GM12878 (cell line): ENCODE data around the gene CD164L2. TPM values are rescaled to one million over a fixed set of nuclear protein-coding genes. Genes with fewer than 3 reads are reported as not detected.

Source experiments
- ATAC-seq: fragments of 200-7000 bp; cut with Tn5 transposase; 3 replicates; pipeline ENCODE4 v1.9.1; 2020; ENCODE audit warnings: mild to moderate bottlenecking, moderate library complexity
- BruUV-seq: library from RNA; stranded (reverse); fragments of 400-500 nt; replicated peaks from 2 replicates; lab custom pipeline; 2021; lab: Mats Ljungman, UMichigan
- CTCF ChIA-PET: fragments of 300-600 bp; sonication (Branson Sonifier 250); formaldehyde crosslinking; extraction: SDS; loops from one replicate; lab custom pipeline; 2021; ENCODE audit warnings: inconsistent platforms; lab: Yijun Ruan, JAX
- POLR2A ChIA-PET: fragments of 350-600 bp; formaldehyde crosslinking; extraction: SDS; loops from one replicate; lab custom pipeline; 2021; ENCODE audit warnings: inconsistent platforms; lab: Charles Lee
- RAD21 ChIA-PET: fragments of 300-600 bp; sonication (Branson Sonifier 250); formaldehyde crosslinking; loops from one replicate; lab custom pipeline; 2023; ENCODE audit warnings: antibody characterized with exemption; ENCODE audit not compliant: unreplicated experiment; lab: Charles Lee
- SMC1A ChIA-PET: fragments of 300-600 bp; sonication (Branson Sonifier 250); formaldehyde crosslinking; loops from one replicate; lab custom pipeline; 2023; ENCODE audit not compliant: unreplicated experiment, uncharacterized antibody; lab: Charles Lee
- DNase-seq: peaks from one replicate; pipeline ENCODE4 v3.0.0-alpha.2; 2011; ENCODE audit warnings: low read depth, low spot score
- FAIRE-seq: peaks from 3 replicates; lab custom pipeline; 2011; peaks lifted over from hg19 to GRCh38; lab: Jason Lieb, UNC
- H2AFZ ChIP-seq: 2 replicates; pipeline ENCODE4 v1.6.0; 2011; ENCODE audit warnings: low read depth, low read length, control low read depth; ENCODE audit not compliant: control insufficient read depth
- H3K27ac ChIP-seq: 2 replicates; pipeline ENCODE4 v1.5.1; 2011; ENCODE audit warnings: control low read depth; ENCODE audit not compliant: control insufficient read depth, insufficient read depth
- H3K27me3 ChIP-seq, 2 experiments: replicated peaks in 1 of 2; 2 replicates each; pipeline versions ENCODE4 v1.6.0 to v1.6.1; 2011; ENCODE audit warnings: low read length in 1 of 2; ENCODE audit not compliant: control insufficient read depth in 2 of 2, insufficient read depth in 2 of 2
- H3K36me3 ChIP-seq, 2 experiments: 2 replicates each; pipeline ENCODE4 v1.5.1; 2011; ENCODE audit warnings: low read length in 1 of 2; ENCODE audit not compliant: control insufficient read depth in 2 of 2, insufficient read depth in 2 of 2
- H3K4me1 ChIP-seq: 2 replicates; pipeline ENCODE4 v1.6.1; 2011; ENCODE audit warnings: mild to moderate bottlenecking, low read length, moderate library complexity, mixed read lengths; ENCODE audit not compliant: control insufficient read depth, insufficient read depth
- H3K4me2 ChIP-seq: 2 replicates; pipeline ENCODE4 v1.6.0; 2011; ENCODE audit warnings: control low read depth; ENCODE audit not compliant: control insufficient read depth, insufficient read depth
- H3K4me3 ChIP-seq: fragments of 200-600 bp; sonication (generic); 2 replicates; pipeline ENCODE4 v1.5.1; 2016
- H3K79me2 ChIP-seq: 2 replicates; pipeline ENCODE4 v1.6.0; 2011; ENCODE audit warnings: low read length; ENCODE audit not compliant: control insufficient read depth, insufficient read depth
- H3K9ac ChIP-seq: 2 replicates; pipeline ENCODE4 v1.8.0; 2011; ENCODE audit warnings: low read length, control low read depth, mixed read lengths; ENCODE audit not compliant: control insufficient read depth, insufficient read depth
- H3K9me3 ChIP-seq: replicated peaks from 3 replicates; pipeline ENCODE4 v1.5.1; 2011; ENCODE audit warnings: mild to moderate bottlenecking, low read length; ENCODE audit not compliant: control insufficient read depth, insufficient read depth
- H4K20me1 ChIP-seq: 2 replicates; pipeline ENCODE4 v1.6.0; 2011; ENCODE audit not compliant: control insufficient read depth, insufficient read depth
- ASH2L ChIP-seq: fragments of 300-600, 200-600 bp; sonication (generic); IDR thresholded peaks from 2 replicates; pipeline ENCODE4 v1.6.1; 2017; ENCODE audit warnings: low read depth, mild to moderate bottlenecking, borderline replicate concordance
- HDAC6 ChIP-seq: fragments of 200-600 bp; sonication (generic); IDR thresholded peaks from one replicate; pipeline ENCODE4 v1.8.0; 2017; ENCODE audit warnings: antibody characterized with exemption; ENCODE audit not compliant: unreplicated experiment
- IKZF1 ChIP-seq: fragments of 450-650 bp; conservative IDR thresholded peaks from 2 replicates; pipeline ENCODE4 v1.6.1; 2017; ENCODE audit warnings: antibody characterized with exemption, mild to moderate bottlenecking
- POLR2AphosphoS5 ChIP-seq: IDR thresholded peaks from 2 replicates; pipeline ENCODE4 v1.6.1; 2011; ENCODE audit warnings: mild to moderate bottlenecking, low read length, inconsistent platforms
- STAT3 ChIP-seq: IDR thresholded peaks from 2 replicates; pipeline ENCODE4 v1.6.1; 2011; ENCODE audit warnings: low read depth, low read length, improper control_type of control experiment
- ZNF622 ChIP-seq: fragments of 450-650 bp; IDR thresholded peaks from 2 replicates; pipeline ENCODE4 v1.6.1; 2017; ENCODE audit warnings: mild to moderate bottlenecking, inconsistent platforms
- WGBS: methylation state at CpG from one replicate; pipeline ENCODE4 v1.1.6; 2016; ENCODE audit warnings: low lambda C conversion rate; ENCODE audit not compliant: insufficient replicate concordance, insufficient coverage; ENCODE audit errors: missing lambda C conversion rate; 5-methylcytosine and 5-hydroxymethylcytosine counted together
- in situ Hi-C: fragments of 300-500 bp; cut with MboI; formaldehyde crosslinking; loops from 9 replicates; pipeline ENCODE4 v1.14.3; 2018; ENCODE audit warnings: mixed read lengths
- intact Hi-C: fragments of 100-400 bp; cut with micrococcal nuclease; formaldehyde crosslinking; loops from one replicate; pipeline ENCODE4 v1.14.2; 2022; ENCODE audit not compliant: unreplicated experiment
- polyA plus RNA-seq, 11 experiments: library from polyadenylated mRNA; depleted of rRNA in 4 of 11; unstranded in 6 of 11; stranded (reverse) in 5 of 11; fragments of >200 nt; fragmentation: Nextera tagmentation in 4 of 11; fragmentation: Illumina TruSeq in 1 of 11; extraction: Ambion mirVana in 4 of 11; extraction: Trizol in 1 of 11; gene quantifications; 1 replicate in 1 of 11; 2 replicates in 10 of 11; pipeline versions ENCODE4 v1.2.1 to v1.2.3, GENCODE V29; 2011 to 2016; ENCODE audit warnings: inconsistent platforms in 2 of 11, missing spikeins in 2 of 11, low read depth in 1 of 11
- total RNA-seq, 4 experiments: library from RNA; depleted of rRNA in 3 of 4; stranded (reverse); fragments of >200 nt in 3 of 4; fragmentation: Illumina TruSeq in 1 of 4; extraction: Trizol in 1 of 4; gene quantifications; 2 replicates each; pipeline versions ENCODE4 v1.2.1 to v1.2.3, GENCODE V29; 2013 to 2021
- TF ChIP-seq, protein P1 (sequence below): fragments of 450-650 bp; IDR thresholded peaks from 2 replicates; pipeline ENCODE4 v1.6.1; 2017; ENCODE audit warnings: antibody characterized with exemption, mild to moderate bottlenecking, moderate library complexity

CD164L2 gene
- total and polyA plus RNA-seq, 10 of the 15 experiments (the other 5 are each of a cell fraction or from before 2014, with no cell fraction given): not detected

DNA sequence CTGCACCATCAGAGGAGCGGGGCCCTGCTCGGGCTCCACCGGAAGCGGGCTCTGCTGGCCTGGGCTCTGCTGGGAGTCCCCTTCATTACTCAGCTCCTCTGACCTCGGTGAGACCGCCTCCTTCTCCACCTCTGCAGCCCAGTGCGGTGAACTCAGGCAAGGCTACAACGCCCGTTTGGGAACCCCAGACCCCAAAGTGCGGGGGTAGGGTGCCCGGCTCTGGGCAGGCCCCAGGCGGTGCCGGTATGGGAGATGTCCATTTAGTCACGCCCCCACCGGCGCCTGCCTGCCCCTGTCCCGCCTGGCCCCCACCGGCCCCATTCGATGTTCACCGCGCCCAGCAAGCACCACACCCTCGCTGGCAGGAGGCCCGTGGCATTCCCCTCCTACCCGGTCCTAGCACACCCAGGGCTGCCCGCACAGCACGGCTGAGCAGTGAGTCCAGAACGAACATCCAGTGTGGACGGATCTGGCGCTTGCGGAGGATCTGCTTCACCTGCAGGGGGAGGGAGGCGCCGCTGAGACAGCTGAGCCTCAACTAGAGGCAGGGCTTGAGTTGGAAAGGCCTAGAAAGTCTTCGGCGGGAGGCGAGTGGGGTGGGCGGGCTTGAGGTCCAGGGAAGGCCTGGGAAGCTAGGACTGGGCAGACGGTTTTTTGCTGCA is 26.4 kb downstream of the CD164L2 start:
- no peak for FAIRE-seq
- SMC1A ChIA-PET: interaction anchor here (0.8 to 2.0 kb wide), 10 partner anchors 8 to 250 kb away, joined by 3 to 16 read pairs (median 4); partner anchors contain the start of gene MAP3K6
- Histone ChIP-seq H3K4me1 (peaks cover 13% of the 10 kb centered on the region), H3K27ac (no peak overlapping the region), H3K36me3 (no peaks in the 10 kb centered on the region), H3K4me2 (peak overlapping the region; percentile 68; the same call in 1 of the 2 replicates), H3K9me3 (no peaks in the 10 kb centered on the region), H3K79me2 (no peaks in the 10 kb centered on the region), H3K9ac (no peak overlapping the region), H3K27me3 (no peaks in the 10 kb centered on the region; a peak in 1 of 4 replicates), H4K20me1 (no peaks in the 10 kb centered on the region), H2AFZ (peak overlapping the region; percentile 93), H3K4me3 (peak overlapping the region; percentile 54; the same call in 1 of the 2 replicates)
- intact Hi-C loops (loop anchor here (1.0 kb wide), 1 partner anchor 32 kb away; no protein-coding TSS in a partner anchor), in situ Hi-C loops (no loop called here)
- RAD21 ChIA-PET: interaction anchor here (0.7 to 3.1 kb wide), 8 partner anchors 9 to 257 kb away, joined by 3 to 16 read pairs (median 4); partner anchors contain the start of genes GPR3 and MAP3K6
- POLR2A ChIA-PET: no interaction called here
- ATAC-seq: no peak
- CTCF ChIA-PET: interaction anchor here (0.9 to 8.7 kb wide), 22 partner anchors 10 to 306 kb away, joined by 3 to 126 read pairs (median 5); partner anchors contain the start of genes AHDC1, GPR3, MAP3K6 and SYTL1
- BruUV-seq: no TSS peak
- no peak for TF ChIP-seq STAT3
- no peak for TF ChIP-seq HDAC6
- no peak for TF ChIP-seq ASH2L
- TF ChIP-seq, protein P1, sequence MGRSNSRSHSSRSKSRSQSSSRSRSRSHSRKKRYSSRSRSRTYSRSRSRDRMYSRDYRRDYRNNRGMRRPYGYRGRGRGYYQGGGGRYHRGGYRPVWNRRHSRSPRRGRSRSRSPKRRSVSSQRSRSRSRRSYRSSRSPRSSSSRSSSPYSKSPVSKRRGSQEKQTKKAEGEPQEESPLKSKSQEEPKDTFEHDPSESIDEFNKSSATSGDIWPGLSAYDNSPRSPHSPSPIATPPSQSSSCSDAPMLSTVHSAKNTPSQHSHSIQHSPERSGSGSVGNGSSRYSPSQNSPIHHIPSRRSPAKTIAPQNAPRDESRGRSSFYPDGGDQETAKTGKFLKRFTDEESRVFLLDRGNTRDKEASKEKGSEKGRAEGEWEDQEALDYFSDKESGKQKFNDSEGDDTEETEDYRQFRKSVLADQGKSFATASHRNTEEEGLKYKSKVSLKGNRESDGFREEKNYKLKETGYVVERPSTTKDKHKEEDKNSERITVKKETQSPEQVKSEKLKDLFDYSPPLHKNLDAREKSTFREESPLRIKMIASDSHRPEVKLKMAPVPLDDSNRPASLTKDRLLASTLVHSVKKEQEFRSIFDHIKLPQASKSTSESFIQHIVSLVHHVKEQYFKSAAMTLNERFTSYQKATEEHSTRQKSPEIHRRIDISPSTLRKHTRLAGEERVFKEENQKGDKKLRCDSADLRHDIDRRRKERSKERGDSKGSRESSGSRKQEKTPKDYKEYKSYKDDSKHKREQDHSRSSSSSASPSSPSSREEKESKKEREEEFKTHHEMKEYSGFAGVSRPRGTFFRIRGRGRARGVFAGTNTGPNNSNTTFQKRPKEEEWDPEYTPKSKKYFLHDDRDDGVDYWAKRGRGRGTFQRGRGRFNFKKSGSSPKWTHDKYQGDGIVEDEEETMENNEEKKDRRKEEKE: no peak
- TF ChIP-seq POLR2AphosphoS5: no peak
- TF ChIP-seq IKZF1: no peak
- TF ChIP-seq ZNF622: no peak
- no peak for DNase-seq
- 23% methylated on average over 34 of the region's 37 CpGs for WGBS
